K562 (cell line): ENCODE results near the gene MOXD1. TPM values are rescaled to one million over a fixed set of nuclear protein-coding genes. Genes with fewer than 3 reads are reported as not detected.

Experiments used
- ATAC-seq: fragments of 200-7000 bp; cut with Tn5 transposase; 3 replicates; pipeline ENCODE4 v1.9.1; 2020; ENCODE audit warnings: moderate library complexity
- BruUV-seq: library from RNA; stranded (reverse); fragments of 400-500 nt; replicated peaks from 2 replicates; lab custom pipeline; 2021; lab: Mats Ljungman, UMichigan
- CTCF ChIA-PET: fragments of 300-600 bp; formaldehyde crosslinking; extraction: SDS; loops from one replicate; lab custom pipeline; 2021; ENCODE audit warnings: low intra/inter-chr PET ratio; lab: Yijun Ruan, JAX
- POLR2A ChIA-PET: fragments of 300-600, 350-650 bp; sonication (Branson Sonifier 250); formaldehyde crosslinking; extraction: SDS; loops from one replicate; lab custom pipeline; 2021; ENCODE audit warnings: antibody characterized with exemption, inconsistent platforms; lab: Yijun Ruan, JAX
- DNase-seq, 4 experiments: peaks; one replicate each; pipeline versions ENCODE4 v3.0.0 to v3.0.0-alpha.2; 2011 to 2018; ENCODE audit warnings: low spot score in 3 of 4, mixed read lengths in 3 of 4; ENCODE audit errors: extremely low read depth in 1 of 4
- FAIRE-seq: peaks from 2 replicates; lab custom pipeline; 2011; peaks lifted over from hg19 to GRCh38; lab: Jason Lieb, UNC
- H2AFZ ChIP-seq: 2 replicates; pipeline ENCODE4 v1.6.0; 2011; ENCODE audit warnings: low read depth, low read length, control low read depth, inconsistent platforms
- H3K27ac ChIP-seq: fragments of 200-600 bp; 3 replicates; pipeline ENCODE4 v1.8.0; 2011; ENCODE audit warnings: low read depth, mild to moderate bottlenecking, control low read depth, inconsistent platforms, low read length, moderate library complexity, mixed read lengths; ENCODE audit errors: extremely low read depth
- H3K27me3 ChIP-seq, 2 experiments: fragments of 300-600 bp in 1 of 2; 2 replicates in 1 of 2; 3 replicates in 1 of 2; pipeline versions ENCODE4 v1.6.0 to v1.8.0; 2011; ENCODE audit warnings: inconsistent platforms in 2 of 2, low read length in 2 of 2, mild to moderate bottlenecking in 1 of 2, mixed read lengths in 1 of 2, moderate library complexity in 1 of 2; ENCODE audit not compliant: control insufficient read depth in 2 of 2, insufficient read depth in 2 of 2
- H3K36me3 ChIP-seq: fragments of 300-600 bp; 3 replicates; pipeline ENCODE4 v1.8.0; 2011; ENCODE audit warnings: mild to moderate bottlenecking, low read length, inconsistent platforms; ENCODE audit not compliant: control insufficient read depth, insufficient read depth
- H3K4me1 ChIP-seq, 2 experiments: fragments of 200-600 bp in 1 of 2; replicated peaks in 1 of 2; 2 replicates in 1 of 2; 3 replicates in 1 of 2; pipeline versions ENCODE4 v1.5.1 to v1.8.0; 2011; ENCODE audit warnings: inconsistent platforms in 2 of 2, low read length in 2 of 2, mild to moderate bottlenecking in 1 of 2, mixed read lengths in 1 of 2, moderate library complexity in 1 of 2; ENCODE audit not compliant: control insufficient read depth in 2 of 2, insufficient read depth in 2 of 2
- H3K4me2 ChIP-seq: 2 replicates; pipeline ENCODE4 v1.6.1; 2011; ENCODE audit warnings: low read length, control low read depth, inconsistent platforms, mixed read lengths; ENCODE audit not compliant: insufficient read depth
- H3K4me3 ChIP-seq: fragments of 200-600 bp; sonication (generic), shearing (Covaris generic); 2 replicates; pipeline ENCODE4 v1.5.1; 2016; ENCODE audit warnings: control low read depth, inconsistent platforms
- H3K79me2 ChIP-seq: fragments of 200-600 bp; 3 replicates; pipeline ENCODE4 v1.8.0; 2011; ENCODE audit warnings: low read length, inconsistent platforms; ENCODE audit not compliant: control insufficient read depth, insufficient read depth
- H3K9ac ChIP-seq, 2 experiments: 2 replicates each; pipeline versions ENCODE4 v1.6.0 to v1.6.1; 2011; ENCODE audit warnings: low read depth in 2 of 2, low read length in 2 of 2, control low read depth in 1 of 2, inconsistent platforms in 1 of 2, mild to moderate bottlenecking in 1 of 2, mixed read lengths in 1 of 2; ENCODE audit not compliant: insufficient read depth in 1 of 2
- H3K9me1 ChIP-seq: one replicate; pipeline ENCODE4 v1.6.0; 2011; ENCODE audit warnings: inconsistent platforms, mild to moderate bottlenecking, low read length, moderate library complexity; ENCODE audit not compliant: control insufficient read depth, insufficient read depth
- H3K9me3 ChIP-seq: replicated peaks from 2 replicates; pipeline ENCODE4 v1.5.1; 2011; ENCODE audit warnings: low read depth, low read length, inconsistent platforms; ENCODE audit not compliant: control insufficient read depth, insufficient read depth
- H4K20me1 ChIP-seq: replicated peaks from 2 replicates; pipeline ENCODE4 v1.6.1; 2011; ENCODE audit warnings: low read length, inconsistent platforms, mixed read lengths; ENCODE audit not compliant: control insufficient read depth, insufficient read depth
- JUNB ChIP-seq: fragments of 450-650 bp; formaldehyde crosslinking; conservative IDR thresholded peaks from 2 replicates; pipeline ENCODE4 v1.4.0; 2020; ENCODE audit warnings: mild to moderate bottlenecking
- JUND ChIP-seq, 2 experiments: IDR thresholded peaks; 2 replicates in 1 of 2; 3 replicates in 1 of 2; pipeline ENCODE4 v1.6.1; 2011; ENCODE audit warnings: borderline replicate concordance in 2 of 2, low read depth in 2 of 2, low read length in 2 of 2, improper control_type of control experiment in 1 of 2, missing biosample characterization in 1 of 2, missing genetic modification characterization in 1 of 2, missing genetic modification reagents in 1 of 2
- MCM2 ChIP-seq: fragments of 450-650 bp; IDR thresholded peaks from 2 replicates; pipeline ENCODE4 v1.6.1; 2017; ENCODE audit warnings: low read depth, mild to moderate bottlenecking
- RBBP5 ChIP-seq: fragments of 200-600 bp; sonication (generic); IDR thresholded peaks from 2 replicates; pipeline ENCODE4 v1.6.1; 2012; ENCODE audit warnings: borderline replicate concordance, mild to moderate bottlenecking, low read length, control low read depth, inconsistent platforms; ENCODE audit not compliant: insufficient read depth, poor library complexity, severe bottlenecking
- SREBF1 ChIP-seq: fragments of 150-350 bp; IDR thresholded peaks from 2 replicates; pipeline ENCODE4 v1.6.1; 2014; ENCODE audit warnings: antibody characterized with exemption, low read depth, low read length, borderline replicate concordance
- SRSF7 ChIP-seq: fragments of 200-400 bp; formaldehyde crosslinking; optimal IDR thresholded peaks from 2 replicates; pipeline ENCODE3; 2017; ENCODE audit warnings: mild to moderate bottlenecking, low read depth, low read length
- TAF9B ChIP-seq: fragments of 450-650 bp; IDR thresholded peaks from 2 replicates; pipeline ENCODE4 v1.6.1; 2018; ENCODE audit warnings: mild to moderate bottlenecking; ENCODE audit not compliant: partially characterized antibody
- ZNF347 ChIP-seq: fragments of 450-650 bp; formaldehyde crosslinking; IDR thresholded peaks from 2 replicates; pipeline ENCODE4 v1.4.0; 2020; ENCODE audit warnings: low read depth, mild to moderate bottlenecking, moderate library complexity
- ZNF57 ChIP-seq: fragments of 450-650 bp; formaldehyde crosslinking; IDR thresholded peaks from 2 replicates; pipeline ENCODE4 v1.4.0; 2020; ENCODE audit warnings: mild to moderate bottlenecking, moderate library complexity
- WGBS: fragments of 100-300 bp; shearing (Covaris generic); methylation state at CpG from one replicate; pipeline ENCODE4 v1.1.6; 2016; ENCODE audit warnings: low coverage, mixed read lengths; ENCODE audit not compliant: insufficient coverage; ENCODE audit errors: missing lambda C conversion rate; 5-methylcytosine and 5-hydroxymethylcytosine counted together
- in situ Hi-C: fragments of 300-500 bp; cut with MboI; formaldehyde crosslinking; loops from 4 replicates; pipeline ENCODE4 v1.15.0; 2018; ENCODE audit warnings: inconsistent platforms, mixed read lengths
- intact Hi-C: fragments of 100-400 bp; cut with micrococcal nuclease; formaldehyde crosslinking; loops from 2 replicates; pipeline ENCODE4 v1.14.2; 2022
- polyA plus RNA-seq, 8 experiments: library from polyadenylated mRNA; depleted of rRNA in 4 of 8; stranded (reverse) in 5 of 8; unstranded in 3 of 8; fragments of >200 nt; fragmentation: Nextera tagmentation in 2 of 8; fragmentation: Illumina TruSeq in 1 of 8; extraction: Ambion mirVana in 2 of 8; extraction: Trizol in 1 of 8; gene quantifications; 2 replicates each; pipeline versions ENCODE4 v1.2.1 to v1.2.3, GENCODE V29; 2011 to 2014; ENCODE audit warnings: inconsistent platforms in 1 of 8, missing spikeins in 1 of 8
- total RNA-seq, 7 experiments: library from RNA; depleted of rRNA in 6 of 7; stranded (reverse); fragments of >200 nt in 6 of 7; fragmentation: Illumina TruSeq in 2 of 7; extraction: Trizol in 2 of 7; gene quantifications; 2 replicates each; pipeline versions ENCODE4 v1.2.1 to v1.2.3, GENCODE V29; 2011 to 2021; ENCODE audit warnings: low replicate concordance in 1 of 7
- TF ChIP-seq, protein P1 (sequence below): fragments of 450-650 bp; IDR thresholded peaks from 2 replicates; pipeline ENCODE4 v1.6.1; 2016; ENCODE audit warnings: low read depth, mild to moderate bottlenecking, moderate library complexity
- TF ChIP-seq, protein P2 (sequence below): fragments of 200-800 bp; sonication (Bioruptor generic); IDR thresholded peaks from 2 replicates; pipeline ENCODE4 v1.6.1; 2017; ENCODE audit warnings: missing genetic modification characterization, missing compliant biosample characterization

Gene MOXD1
- total and polyA plus RNA-seq, 9 of the 15 experiments (the other 6 are each of a cell fraction or from before 2014, with no cell fraction given), result not detected

DNA sequence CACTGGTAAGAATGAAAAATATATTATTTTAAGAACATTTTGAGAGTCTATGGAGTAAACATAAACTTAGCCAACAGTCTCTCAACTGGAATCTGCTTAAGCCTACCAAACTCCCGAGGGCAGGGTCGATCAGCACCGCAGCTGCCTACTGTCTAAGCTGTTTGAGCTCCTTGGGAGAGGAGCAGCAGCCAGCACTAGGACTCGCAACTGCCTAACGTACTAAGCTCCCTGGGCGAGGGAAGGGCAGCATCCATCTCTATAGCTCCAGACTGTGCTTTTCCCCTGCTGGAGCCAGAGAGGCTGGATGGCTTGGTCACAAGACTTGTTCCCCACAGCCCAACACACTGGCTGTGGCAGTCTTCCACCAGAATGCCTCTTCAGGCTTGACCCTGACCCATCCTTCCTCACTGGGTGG is 96.4 kb downstream of the MOXD1 start:
- Histone ChIP-seq H3K4me2 (no peak overlapping the region), H3K36me3 (no peaks in the 10 kb centered on the region), H3K9me3 (no peaks in the 10 kb centered on the region), H2AFZ (no peak overlapping the region), H3K9ac (no peak overlapping the region), H4K20me1 (no peaks in the 10 kb centered on the region), H3K9me1 (no peaks in the 10 kb centered on the region), H3K27me3 (no peaks in the 10 kb centered on the region), H3K4me1 (no peaks in the 10 kb centered on the region), H3K27ac (no peak overlapping the region), H3K4me3 (no peak overlapping the region), H3K79me2 (no peaks in the 10 kb centered on the region)
- intact Hi-C loops, result loop anchor here (5.0 kb wide), 1 partner anchor 362 kb away; no protein-coding TSS in a partner anchor
- POLR2A ChIA-PET, result no interaction called here
- no peak for FAIRE-seq
- TF ChIP-seq TAF9B (no peak), ZNF347 (CRISPR knock-in tag) (no peak), JUND (IDR thresholded peaks at IDR 0.05; ENCODE audit: borderline replicate concordance, low read depth, low read length) (no peak), JUND (tag; IDR thresholded peaks at IDR 0.05; ENCODE audit: borderline replicate concordance, low read depth, low read length) (no peak), SRSF7 (no peak), SREBF1 (no peak), RBBP5 (no peak), ZNF57 (CRISPR knock-in tag) (no peak), JUNB (no peak), MCM2 (no peak)
- TF ChIP-seq, protein P1, sequence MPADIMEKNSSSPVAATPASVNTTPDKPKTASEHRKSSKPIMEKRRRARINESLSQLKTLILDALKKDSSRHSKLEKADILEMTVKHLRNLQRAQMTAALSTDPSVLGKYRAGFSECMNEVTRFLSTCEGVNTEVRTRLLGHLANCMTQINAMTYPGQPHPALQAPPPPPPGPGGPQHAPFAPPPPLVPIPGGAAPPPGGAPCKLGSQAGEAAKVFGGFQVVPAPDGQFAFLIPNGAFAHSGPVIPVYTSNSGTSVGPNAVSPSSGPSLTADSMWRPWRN, result no peak
- TF ChIP-seq, protein P2, sequence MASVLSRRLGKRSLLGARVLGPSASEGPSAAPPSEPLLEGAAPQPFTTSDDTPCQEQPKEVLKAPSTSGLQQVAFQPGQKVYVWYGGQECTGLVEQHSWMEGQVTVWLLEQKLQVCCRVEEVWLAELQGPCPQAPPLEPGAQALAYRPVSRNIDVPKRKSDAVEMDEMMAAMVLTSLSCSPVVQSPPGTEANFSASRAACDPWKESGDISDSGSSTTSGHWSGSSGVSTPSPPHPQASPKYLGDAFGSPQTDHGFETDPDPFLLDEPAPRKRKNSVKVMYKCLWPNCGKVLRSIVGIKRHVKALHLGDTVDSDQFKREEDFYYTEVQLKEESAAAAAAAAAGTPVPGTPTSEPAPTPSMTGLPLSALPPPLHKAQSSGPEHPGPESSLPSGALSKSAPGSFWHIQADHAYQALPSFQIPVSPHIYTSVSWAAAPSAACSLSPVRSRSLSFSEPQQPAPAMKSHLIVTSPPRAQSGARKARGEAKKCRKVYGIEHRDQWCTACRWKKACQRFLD, result no peak
- ATAC-seq, result no peak
- BruUV-seq, result no TSS peak
- WGBS, result 0% methylated on average over 4 of the region's 6 CpGs
- DNase-seq, result no peak
- CTCF ChIA-PET, result no interaction called here
- in situ Hi-C loops, result loop anchor here (10.0 kb wide), 1 partner anchor 180 kb away; no protein-coding TSS in a partner anchor
